Glutamatergic neuron (in vitro differentiated cells): Measurements from ENCODE around the gene PPP1R3C. TPM values are rescaled to one million over a fixed set of nuclear protein-coding genes. Genes with fewer than 3 reads are reported as not detected.
A peak's percentile ranks its signal among the peaks of the same experiment; 100 is the strongest.

Source experiments
- DNase-seq: peaks from one replicate; pipeline ENCODE4 v3.0.0; 2022
- H3K27ac Mint-ChIP-seq: one replicate; pipeline ENCODE4 v1.8.0; 2020; ENCODE audit warnings: mild to moderate bottlenecking, mixed read lengths, inconsistent platforms; ENCODE audit not compliant: unreplicated experiment
- H3K27me3 Mint-ChIP-seq: one replicate; pipeline ENCODE4 v1.8.0; 2020; ENCODE audit warnings: mild to moderate bottlenecking, moderate library complexity, mixed read lengths, inconsistent platforms; ENCODE audit not compliant: unreplicated experiment
- H3K36me3 Mint-ChIP-seq: one replicate; pipeline ENCODE4 v1.8.0; 2020; ENCODE audit warnings: mild to moderate bottlenecking, mixed read lengths, inconsistent platforms; ENCODE audit not compliant: unreplicated experiment
- H3K4me1 Mint-ChIP-seq: one replicate; pipeline ENCODE4 v1.8.0; 2020; ENCODE audit warnings: mild to moderate bottlenecking, low read depth, mixed read lengths, inconsistent platforms; ENCODE audit not compliant: unreplicated experiment
- H3K4me3 Mint-ChIP-seq: one replicate; pipeline ENCODE4 v1.8.0; 2020; ENCODE audit warnings: mild to moderate bottlenecking, mixed read lengths, inconsistent platforms; ENCODE audit not compliant: unreplicated experiment
- H3K9me3 Mint-ChIP-seq: one replicate; pipeline ENCODE4 v1.8.0; 2020; ENCODE audit warnings: mild to moderate bottlenecking, moderate library complexity, mixed read lengths, inconsistent platforms; ENCODE audit not compliant: unreplicated experiment
- CTCF ChIP-seq: fragments of 200-600 bp; sonication (generic); IDR thresholded peaks from one replicate; pipeline ENCODE4 v1.5.0; 2021; ENCODE audit not compliant: partially characterized antibody, unreplicated experiment
- total RNA-seq: library from RNA; stranded (reverse); fragmentation: NEBNext Ultra II Directional; extraction: Animal tissue kit (Norgen Biotek cat#: 25700); gene quantifications from one replicate; pipeline ENCODE4 v1.2.1, GENCODE V29; 2021; ENCODE audit not compliant: unreplicated experiment

PPP1R3C gene
- total RNA-seq, 1 donor from 2014 or later: 19.4 TPM

- no peaks in the 10 kb centered on the region for H3K36me3 Mint-ChIP-seq
- no peak overlapping the region for H3K4me3 Mint-ChIP-seq
- TF ChIP-seq CTCF: no peak
- no peak for DNase-seq
- no peaks in the 10 kb centered on the region for H3K27me3 Mint-ChIP-seq
- H3K4me1 Mint-ChIP-seq: peaks cover 27% of the 10 kb centered on the region
- peaks cover 9% of the 10 kb centered on the region for H3K9me3 Mint-ChIP-seq
- H3K27ac Mint-ChIP-seq: no peak overlapping the region
Observed at GRCh38 chr10:91677911-91678310, 45.0 kb upstream of the PPP1R3C start.

GRCh38 chr10:91672021-91672608, 39.2 kb upstream of the PPP1R3C start:
- Mint-ChIP-seq H3K27me3 (peaks cover 6% of the 10 kb centered on the region), H3K9me3 (peaks cover 14% of the 10 kb centered on the region), H3K36me3 (peaks cover 4% of the 10 kb centered on the region), H3K27ac (peak overlapping the region; percentile 99), H3K4me1 (peaks cover 46% of the 10 kb centered on the region), H3K4me3 (peak overlapping the region; percentile 75)
- TF ChIP-seq CTCF: no peak
- peak; percentile 83 for DNase-seq

- Mint-ChIP-seq H3K27me3 (peaks cover 6% of the 10 kb centered on the region), H3K36me3 (peaks cover 4% of the 10 kb centered on the region), H3K9me3 (peaks cover 9% of the 10 kb centered on the region), H3K4me3 (no peak overlapping the region), H3K4me1 (peaks cover 32% of the 10 kb centered on the region), H3K27ac (peak overlapping the region; percentile 35)
- no peak for DNase-seq
- no peak for TF ChIP-seq CTCF
Observed at GRCh38 chr10:91668913-91669312, 36.0 kb upstream of the PPP1R3C start.

- no peak overlapping the region for H3K27ac Mint-ChIP-seq
- H3K4me3 Mint-ChIP-seq: no peak overlapping the region
- no peaks in the 10 kb centered on the region for H3K36me3 Mint-ChIP-seq
- H3K9me3 Mint-ChIP-seq: no peaks in the 10 kb centered on the region
- DNase-seq: no peak
- TF ChIP-seq CTCF: no peak
- H3K4me1 Mint-ChIP-seq: peaks cover 13% of the 10 kb centered on the region
- peaks cover 2% of the 10 kb centered on the region for H3K27me3 Mint-ChIP-seq
Observed at GRCh38 chr10:91665842-91666241, 33.0 kb upstream of the PPP1R3C start.

GRCh38 chr10:91664426-91664825, 31.6 kb upstream of the PPP1R3C start:
- Mint-ChIP-seq H3K4me3 (no peak overlapping the region), H3K36me3 (no peaks in the 10 kb centered on the region), H3K4me1 (peaks cover 4% of the 10 kb centered on the region), H3K9me3 (no peaks in the 10 kb centered on the region), H3K27me3 (peaks cover 2% of the 10 kb centered on the region), H3K27ac (no peak overlapping the region)
- DNase-seq: no peak
- TF ChIP-seq CTCF: no peak
